Gastrocnemius medialis (tissue), 4 donors: Measurements from ENCODE around the gene NR5A1. TPM values are rescaled to one million over a fixed set of nuclear protein-coding genes. Genes with fewer than 3 reads are reported as not detected.

Experiments
- ATAC-seq, 2 donors: fragments of 150-250 bp; one replicate each; pipeline ENCODE4 v1.9.1; 2016
- DNase-seq, 2 donors: peaks; one replicate each; pipeline ENCODE4 v3.0.0-alpha.2; 2019
- H3K27ac ChIP-seq, 4 donors: fragments of 200-600 bp; sonication (generic); 1 replicate in 1 of 4; 2 replicates in 3 of 4; pipeline ENCODE4 v1.5.1; 2016 to 2018; ENCODE audit warnings: mild to moderate bottlenecking in 2 of 4, moderate library complexity in 1 of 4
- H3K27me3 ChIP-seq, 3 donors: fragments of 200-600 bp; sonication (generic) in 2 of 3; 1 replicate in 1 of 3; 2 replicates in 2 of 3; pipeline versions ENCODE4 v1.5.1 to v1.6.0; 2016 to 2019; ENCODE audit warnings: mild to moderate bottlenecking in 1 of 3, moderate library complexity in 1 of 3
- H3K36me3 ChIP-seq, 2 donors: fragments of 200-600 bp; sonication (generic) in 1 of 2; one replicate each; pipeline ENCODE4 v1.5.1; 2017 to 2018
- H3K4me1 ChIP-seq, 2 donors: fragments of 200-600 bp; sonication (generic) in 1 of 2; one replicate each; pipeline ENCODE4 v1.5.1; 2016 to 2017; ENCODE audit warnings: mild to moderate bottlenecking in 2 of 2
- H3K4me3 ChIP-seq, 4 donors: fragments of 200-600 bp; sonication (generic) in 3 of 4; 1 replicate in 1 of 4; 2 replicates in 3 of 4; pipeline ENCODE4 v1.5.1; 2016 to 2019; ENCODE audit warnings: mild to moderate bottlenecking in 2 of 4
- H3K9me3 ChIP-seq, 3 donors: fragments of 200-600 bp; sonication (generic) in 2 of 3; 1 replicate in 1 of 3; 2 replicates in 2 of 3; pipeline ENCODE4 v1.5.1; 2016 to 2019
- POLR2A ChIP-seq, 2 donors: fragments of 450-650 bp; IDR thresholded peaks; one replicate each; pipeline ENCODE4 v1.6.1; 2017; ENCODE audit warnings: antibody characterized with exemption in 2 of 2, mild to moderate bottlenecking in 2 of 2, moderate library complexity in 2 of 2
- in situ Hi-C, 4 donors: fragments of 200-750 bp; cut with MboI; loops; one replicate each; pipeline versions ENCODE4 v1.15.0 to v1.8.0; 2017; ENCODE audit warnings: low sequenced_read_pairs in 4 of 4
- intact Hi-C: fragments of 100-400 bp; cut with DNase I; formaldehyde crosslinking; loops from one replicate; pipeline ENCODE4 v1.15.1; 2023; ENCODE audit warnings: low total_unique reads
- total RNA-seq, 4 donors: library from RNA; depleted of rRNA; stranded (reverse); fragments of >200 nt; gene quantifications; one replicate each; pipeline versions ENCODE4 v1.1.0 to v1.2.3, GENCODE V29; 2016
- TF ChIP-seq, protein P1 (sequence below), 5 experiments: fragments of 450-650 bp in 3 of 5; fragments of 200-600 bp in 2 of 5; sonication (generic) in 2 of 5; IDR thresholded peaks in 4 of 5; conservative IDR thresholded peaks in 1 of 5; 1 replicate in 4 of 5; 2 replicates in 1 of 5; pipeline ENCODE4 v1.5.1; 2016 to 2019; ENCODE audit warnings: antibody characterized with exemption in 5 of 5, mild to moderate bottlenecking in 3 of 5, moderate library complexity in 3 of 5

NR5A1 gene
- total RNA-seq, 4 donors from 2014 or later = not detected

- in situ Hi-C loops = loop anchor here in 3 of 4 donors (10.0 kb wide), 2 partner anchors 395 to 405 kb away; no protein-coding TSS in a partner anchor
- no peaks in the 10 kb centered on the region for H3K4me1 ChIP-seq
- no peak overlapping the region for H3K27ac ChIP-seq
- intact Hi-C loops = no loop called here
- ATAC-seq (no peak), DNase-seq (no peak)
- H3K27me3 ChIP-seq = no peaks in the 10 kb centered on the region
- no peaks in the 10 kb centered on the region for H3K9me3 ChIP-seq
- no peaks in the 10 kb centered on the region for H3K36me3 ChIP-seq
- TF ChIP-seq POLR2A (IDR thresholded peaks at IDR 0.05) = no peak
- TF ChIP-seq, protein P1, sequence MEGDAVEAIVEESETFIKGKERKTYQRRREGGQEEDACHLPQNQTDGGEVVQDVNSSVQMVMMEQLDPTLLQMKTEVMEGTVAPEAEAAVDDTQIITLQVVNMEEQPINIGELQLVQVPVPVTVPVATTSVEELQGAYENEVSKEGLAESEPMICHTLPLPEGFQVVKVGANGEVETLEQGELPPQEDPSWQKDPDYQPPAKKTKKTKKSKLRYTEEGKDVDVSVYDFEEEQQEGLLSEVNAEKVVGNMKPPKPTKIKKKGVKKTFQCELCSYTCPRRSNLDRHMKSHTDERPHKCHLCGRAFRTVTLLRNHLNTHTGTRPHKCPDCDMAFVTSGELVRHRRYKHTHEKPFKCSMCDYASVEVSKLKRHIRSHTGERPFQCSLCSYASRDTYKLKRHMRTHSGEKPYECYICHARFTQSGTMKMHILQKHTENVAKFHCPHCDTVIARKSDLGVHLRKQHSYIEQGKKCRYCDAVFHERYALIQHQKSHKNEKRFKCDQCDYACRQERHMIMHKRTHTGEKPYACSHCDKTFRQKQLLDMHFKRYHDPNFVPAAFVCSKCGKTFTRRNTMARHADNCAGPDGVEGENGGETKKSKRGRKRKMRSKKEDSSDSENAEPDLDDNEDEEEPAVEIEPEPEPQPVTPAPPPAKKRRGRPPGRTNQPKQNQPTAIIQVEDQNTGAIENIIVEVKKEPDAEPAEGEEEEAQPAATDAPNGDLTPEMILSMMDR (IDR thresholded peaks at IDR 0.05 in 4 of 5, conservative IDR thresholded peaks at IDR 0.05 in 1 of 5) = no peak
- H3K4me3 ChIP-seq = no peak overlapping the region
Observed at GRCh38 chr9:124530246-124530645, 23.0 kb upstream of the NR5A1 start.

GRCh38 chr9:124527781-124528180, 20.6 kb upstream of the NR5A1 start:
- DNase-seq (no peak), ATAC-seq (no peak)
- in situ Hi-C loops = no loop called here
- Histone ChIP-seq H3K9me3 (no peaks in the 10 kb centered on the region), H3K27ac (no peak overlapping the region), H3K4me3 (no peak overlapping the region), H3K4me1 (no peaks in the 10 kb centered on the region), H3K27me3 (no peaks in the 10 kb centered on the region), H3K36me3 (no peaks in the 10 kb centered on the region)
- intact Hi-C loops = no loop called here
- TF ChIP-seq, protein P1 (IDR thresholded peaks at IDR 0.05 in 4 of 5, conservative IDR thresholded peaks at IDR 0.05 in 1 of 5) = no peak
- TF ChIP-seq POLR2A (IDR thresholded peaks at IDR 0.05) = no peak

DNA sequence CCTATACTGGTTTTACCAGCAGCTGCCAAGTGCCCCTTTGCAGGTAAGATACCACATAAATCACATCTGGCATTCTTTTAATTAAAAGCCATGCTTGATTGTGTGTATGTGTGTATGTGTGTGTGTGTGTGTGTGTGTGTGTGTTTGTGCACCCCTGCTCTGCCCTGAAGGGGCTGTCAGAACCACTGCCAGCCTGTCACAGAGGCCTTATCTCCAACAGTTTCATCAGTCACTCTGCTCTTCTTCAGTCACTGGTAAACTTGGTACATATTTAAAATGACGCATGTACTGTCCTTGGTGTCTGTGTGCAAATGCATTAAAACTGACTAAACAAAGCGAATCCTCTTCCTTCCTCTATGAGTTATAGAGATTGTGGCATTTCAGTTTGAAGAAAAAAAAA, 19.0 kb upstream of the NR5A1 start:
- Histone ChIP-seq H3K9me3 (no peaks in the 10 kb centered on the region), H3K36me3 (no peaks in the 10 kb centered on the region), H3K4me1 (no peaks in the 10 kb centered on the region), H3K27ac (no peak overlapping the region), H3K4me3 (no peak overlapping the region), H3K27me3 (no peaks in the 10 kb centered on the region)
- intact Hi-C loops = no loop called here
- DNase-seq = no peak
- no peak for ATAC-seq
- TF ChIP-seq, protein P1 (IDR thresholded peaks at IDR 0.05 in 4 of 5, conservative IDR thresholded peaks at IDR 0.05 in 1 of 5) = no peak
- no peak for TF ChIP-seq POLR2A (IDR thresholded peaks at IDR 0.05)
- in situ Hi-C loops = no loop called here

DNA sequence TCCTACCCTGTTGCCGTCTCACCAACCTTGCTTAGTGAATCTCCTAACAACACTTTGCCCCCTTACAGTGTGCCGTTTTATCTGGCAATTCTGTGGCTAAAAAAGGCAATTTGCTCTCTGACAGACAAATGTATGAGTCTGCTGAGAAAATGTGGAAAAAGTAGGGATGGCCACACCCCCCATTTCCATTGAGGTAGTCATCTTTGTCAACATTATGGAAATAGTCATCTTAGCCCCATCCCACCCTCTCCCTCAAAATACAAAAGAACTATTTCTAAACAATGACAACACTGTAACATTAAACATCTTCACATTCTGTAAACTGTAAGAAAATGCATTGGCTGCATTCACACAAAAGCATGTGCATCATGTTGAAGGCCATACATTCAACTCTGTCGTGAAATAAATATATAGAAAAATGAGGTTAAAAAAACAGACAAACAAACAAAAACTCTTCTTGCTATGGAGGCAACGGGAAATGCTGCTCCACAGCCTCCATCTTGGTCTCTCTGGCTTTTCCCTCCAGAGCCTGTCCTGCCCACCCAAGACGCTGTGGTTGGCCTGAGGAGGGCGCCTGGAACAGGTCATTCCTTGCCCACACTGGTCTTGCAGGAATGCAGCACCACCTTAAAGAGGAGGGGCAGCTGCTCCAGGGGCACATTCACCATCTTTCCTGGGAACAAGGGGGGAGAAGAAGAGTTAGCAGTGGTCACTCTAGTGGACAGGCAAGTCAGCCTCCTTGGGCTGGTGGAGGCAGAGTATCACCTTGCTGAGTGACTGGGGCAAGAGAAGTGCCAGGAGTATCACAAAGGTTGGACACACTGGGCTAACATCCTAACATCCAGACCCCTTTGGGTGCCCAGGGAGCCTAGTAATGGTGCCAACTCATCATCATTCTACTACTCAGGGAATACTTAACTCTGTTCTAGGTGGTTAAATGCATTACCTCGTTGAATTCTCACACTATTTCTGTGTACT, 15.2 kb upstream of the NR5A1 start:
- intact Hi-C loops = no loop called here
- TF ChIP-seq, protein P1 (IDR thresholded peaks at IDR 0.05 in 4 of 5, conservative IDR thresholded peaks at IDR 0.05 in 1 of 5) = no peak
- no peak for TF ChIP-seq POLR2A (IDR thresholded peaks at IDR 0.05)

More for the DNA sequence above, 15.2 kb upstream of the NR5A1 start:
- in situ Hi-C loops = no loop called here
- DNase-seq (no peak), ATAC-seq (no peak)
- H3K4me3 ChIP-seq = no peak overlapping the region
- no peaks in the 10 kb centered on the region for H3K9me3 ChIP-seq
- H3K27me3 ChIP-seq = no peaks in the 10 kb centered on the region
- H3K36me3 ChIP-seq = no peaks in the 10 kb centered on the region
- H3K4me1 ChIP-seq = no peaks in the 10 kb centered on the region
- H3K27ac ChIP-seq = no peak overlapping the region
